H1 (cell line): Measurements from ENCODE around the gene TMEM258. TPM values are rescaled to one million over a fixed set of nuclear protein-coding genes. Genes with fewer than 3 reads are reported as not detected.

Experiments used
- CTCF ChIA-PET: fragments of 300-600 bp; sonication (Branson Sonifier 250); formaldehyde crosslinking; loops from one replicate; lab custom pipeline; 2021; ENCODE audit not compliant: partially characterized antibody; lab: Charles Lee
- POLR2A ChIA-PET: fragments of 300-600 bp; sonication (Branson Sonifier 250); formaldehyde crosslinking; loops from one replicate; lab custom pipeline; 2021; ENCODE audit warnings: inconsistent platforms; ENCODE audit not compliant: partially characterized antibody; lab: Charles Lee
- DNase-seq, 2 experiments: peaks; one replicate each; pipeline versions ENCODE4 v3.0.0 to v3.0.0-alpha.2; 2010 to 2022; ENCODE audit warnings: low spot score in 2 of 2, low read depth in 1 of 2, mixed read lengths in 1 of 2
- FAIRE-seq: peaks from 2 replicates; lab custom pipeline; 2011; peaks lifted over from hg19 to GRCh38; lab: Jason Lieb, UNC
- H2AFZ ChIP-seq: 2 replicates; pipeline ENCODE4 v1.8.1; 2012; ENCODE audit warnings: low read length, inconsistent platforms
- H2AK5ac ChIP-seq: 2 replicates; pipeline ENCODE4 v1.6.1; 2013; ENCODE audit warnings: low read depth, low read length
- H2BK120ac ChIP-seq: replicated peaks from 2 replicates; pipeline ENCODE3; 2013; ENCODE audit warnings: low read depth, low read length, inconsistent platforms
- H2BK12ac ChIP-seq: 2 replicates; pipeline ENCODE4 v1.6.1; 2013; ENCODE audit warnings: low read depth, low read length
- H2BK15ac ChIP-seq: 2 replicates; pipeline ENCODE4 v1.6.1; 2013; ENCODE audit warnings: low read length
- H2BK20ac ChIP-seq: 2 replicates; pipeline ENCODE4 v1.6.1; 2013; ENCODE audit warnings: low read length
- H2BK5ac ChIP-seq: 2 replicates; pipeline ENCODE4 v1.6.1; 2013; ENCODE audit warnings: low read depth, low read length
- H3K14ac ChIP-seq: 2 replicates; pipeline ENCODE4 v1.6.1; 2013; ENCODE audit warnings: inconsistent platforms; ENCODE audit not compliant: insufficient read length
- H3K18ac ChIP-seq: 2 replicates; pipeline ENCODE4 v1.6.1; 2013; ENCODE audit warnings: low read length; ENCODE audit errors: extremely low read depth
- H3K23ac ChIP-seq: 2 replicates; pipeline ENCODE4 v1.6.1; 2013; ENCODE audit warnings: inconsistent platforms; ENCODE audit not compliant: insufficient read length
- H3K23me2 ChIP-seq: 2 replicates; pipeline ENCODE4 v1.6.1; 2013; ENCODE audit warnings: low read depth, low read length
- H3K27ac ChIP-seq: 2 replicates; pipeline ENCODE4 v1.6.1; 2011; ENCODE audit warnings: low read depth, low read length, inconsistent platforms
- H3K27me3 ChIP-seq, 4 experiments: replicated peaks in 1 of 4; 1 replicate in 1 of 4; 2 replicates in 3 of 4; pipeline versions ENCODE4 v1.6.1 to v1.8.1; 2011 to 2013; ENCODE audit warnings: low read length in 3 of 4, mild to moderate bottlenecking in 3 of 4, inconsistent platforms in 2 of 4, mixed read lengths in 2 of 4, moderate library complexity in 1 of 4; ENCODE audit not compliant: control insufficient read depth in 3 of 4, insufficient read depth in 3 of 4; ENCODE audit errors: extremely low read depth in 1 of 4
- H3K36me3 ChIP-seq, 4 experiments: 2 replicates each; pipeline versions ENCODE4 v1.6.1 to v1.8.1; 2011 to 2013; ENCODE audit warnings: mild to moderate bottlenecking in 4 of 4, low read length in 3 of 4, moderate library complexity in 2 of 4, control low read depth in 1 of 4, inconsistent platforms in 1 of 4; ENCODE audit not compliant: insufficient read depth in 4 of 4, control insufficient read depth in 2 of 4
- H3K4ac ChIP-seq: replicated peaks from 2 replicates; pipeline ENCODE3; 2013; ENCODE audit warnings: low read length, low read depth, mixed read lengths, inconsistent platforms; ENCODE audit not compliant: insufficient read length
- H3K4me1 ChIP-seq, 4 experiments: replicated peaks in 1 of 4; 1 replicate in 1 of 4; 2 replicates in 3 of 4; pipeline versions ENCODE4 v1.6.1 to v1.8.1; 2011 to 2013; ENCODE audit warnings: low read length in 3 of 4, inconsistent platforms in 2 of 4, mixed read lengths in 1 of 4; ENCODE audit not compliant: insufficient read depth in 4 of 4, control insufficient read depth in 3 of 4
- H3K4me2 ChIP-seq, 2 experiments: 2 replicates each; pipeline versions ENCODE4 v1.6.1 to v1.8.1; 2011 to 2013; ENCODE audit warnings: low read depth in 2 of 2, low read length in 2 of 2, control low read depth in 1 of 2, inconsistent platforms in 1 of 2, mild to moderate bottlenecking in 1 of 2; ENCODE audit not compliant: insufficient read depth in 1 of 2
- H3K4me3 ChIP-seq, 4 experiments: fragments of 200-600, 300-600 bp in 1 of 4; sonication (generic), shearing (Covaris generic), sonication (Bioruptor Twin) in 1 of 4; 2 replicates each; pipeline versions ENCODE4 v1.5.1 to v1.8.1; 2011 to 2016; ENCODE audit warnings: low read length in 4 of 4, low read depth in 3 of 4, control low read depth in 2 of 4, inconsistent platforms in 2 of 4, mild to moderate bottlenecking in 2 of 4, mixed read lengths in 1 of 4, moderate library complexity in 1 of 4; ENCODE audit not compliant: insufficient read depth in 2 of 4; ENCODE audit errors: extremely low read depth in 1 of 4
- H3K56ac ChIP-seq: replicated peaks from 2 replicates; pipeline ENCODE3; 2013; ENCODE audit warnings: low read depth, mild to moderate bottlenecking, mixed read lengths, low read length, inconsistent platforms; ENCODE audit not compliant: insufficient read length
- H3K79me1 ChIP-seq: 2 replicates; pipeline ENCODE4 v1.6.1; 2013; ENCODE audit warnings: low read depth, low read length, control low read depth
- H3K79me2 ChIP-seq, 2 experiments: 2 replicates each; pipeline versions ENCODE4 v1.6.1 to v1.8.1; 2012 to 2013; ENCODE audit warnings: low read length in 2 of 2, mild to moderate bottlenecking in 2 of 2, inconsistent platforms in 1 of 2; ENCODE audit not compliant: insufficient read depth in 2 of 2, control insufficient read depth in 1 of 2
- H3K9ac ChIP-seq, 4 experiments: replicated peaks in 1 of 4; 1 replicate in 1 of 4; 2 replicates in 3 of 4; pipeline versions ENCODE4 v1.6.1 to v1.8.1; 2011 to 2013; ENCODE audit warnings: low read depth in 3 of 4, low read length in 3 of 4, control low read depth in 2 of 4, mild to moderate bottlenecking in 2 of 4, moderate library complexity in 2 of 4, inconsistent platforms in 1 of 4; ENCODE audit errors: extremely low read depth in 1 of 4
- H3K9me3 ChIP-seq, 2 experiments: 2 replicates each; pipeline versions ENCODE4 v1.6.1 to v1.8.1; 2012 to 2013; ENCODE audit warnings: mild to moderate bottlenecking in 2 of 2, moderate library complexity in 2 of 2, control low read depth in 1 of 2, inconsistent platforms in 1 of 2, low read depth in 1 of 2, low read length in 1 of 2, mixed read lengths in 1 of 2; ENCODE audit not compliant: insufficient read depth in 2 of 2
- H4K20me1 ChIP-seq, 2 experiments: replicated peaks in 1 of 2; 2 replicates each; pipeline versions ENCODE3 to v1.8.1; 2011 to 2013; ENCODE audit warnings: inconsistent platforms in 2 of 2, low read length in 2 of 2, mild to moderate bottlenecking in 1 of 2; ENCODE audit not compliant: insufficient read depth in 2 of 2, control insufficient read depth in 1 of 2
- H4K5ac ChIP-seq: 2 replicates; pipeline ENCODE4 v1.6.1; 2013; ENCODE audit warnings: low read length, low read depth, mixed read lengths, inconsistent platforms; ENCODE audit not compliant: insufficient read length
- H4K8ac ChIP-seq: 2 replicates; pipeline ENCODE4 v1.8.0; 2013; ENCODE audit warnings: mild to moderate bottlenecking, moderate library complexity, low read length, inconsistent platforms; ENCODE audit not compliant: insufficient read depth; ENCODE audit errors: extremely low read depth
- H4K91ac ChIP-seq: replicated peaks from 2 replicates; pipeline ENCODE3; 2013; ENCODE audit warnings: low read length, mixed read lengths, inconsistent platforms; ENCODE audit not compliant: insufficient read length
- CBX5 ChIP-seq: fragments of 300-800, 300-1000 bp; sonication (generic); IDR thresholded peaks from 2 replicates; pipeline ENCODE4 v1.7.1; 2016; ENCODE audit warnings: antibody characterized with exemption, low read length, low read depth
- CHD2 ChIP-seq: IDR thresholded peaks from 2 replicates; pipeline ENCODE4 v1.6.1; 2012; ENCODE audit warnings: low read length, improper control_type of control experiment
- EZH2 ChIP-seq: fragments of 200-600 bp; sonication (generic); IDR thresholded peaks from 2 replicates; pipeline ENCODE4 v1.7.1; 2012; ENCODE audit warnings: low read depth, mild to moderate bottlenecking, moderate library complexity, low read length, inconsistent platforms; ENCODE audit not compliant: severe bottlenecking
- JUN ChIP-seq: IDR thresholded peaks from 2 replicates; pipeline ENCODE4 v1.6.1; 2011; ENCODE audit warnings: low read depth, mild to moderate bottlenecking, improper control_type of control experiment, low read length
- KDM1A ChIP-seq: fragments of 200-600, 300-600 bp; sonication (generic); IDR thresholded peaks from 2 replicates; pipeline ENCODE4 v1.7.1; 2016; ENCODE audit warnings: mild to moderate bottlenecking, low read length, borderline replicate concordance
- KDM5A ChIP-seq: fragments of 200-600 bp; IDR thresholded peaks from 2 replicates; pipeline ENCODE4 v1.7.1; 2012; ENCODE audit warnings: mild to moderate bottlenecking, low read length, inconsistent platforms, mixed read lengths
- PHF8 ChIP-seq: fragments of 200-600 bp; sonication (generic); conservative IDR thresholded peaks from 2 replicates; pipeline ENCODE4 v1.7.1; 2012; ENCODE audit warnings: low read depth, mild to moderate bottlenecking, inconsistent platforms, low read length, moderate library complexity
- RAD21 ChIP-seq, 2 experiments: IDR thresholded peaks in 1 of 2; conservative IDR thresholded peaks in 1 of 2; 2 replicates each; pipeline ENCODE4 v1.6.1; 2011; ENCODE audit warnings: low read depth in 2 of 2, low read length in 2 of 2, improper control_type of control experiment in 1 of 2, inconsistent platforms in 1 of 2, mild to moderate bottlenecking in 1 of 2, moderate library complexity in 1 of 2
- RXRA ChIP-seq: IDR thresholded peaks from 2 replicates; pipeline ENCODE4 v1.6.1; 2011; ENCODE audit warnings: low read depth, mild to moderate bottlenecking, low read length, moderate library complexity; ENCODE audit not compliant: insufficient read depth
- SAP30 ChIP-seq: fragments of 300-600 bp; sonication (generic); IDR thresholded peaks from 2 replicates; pipeline ENCODE4 v1.7.1; 2012; ENCODE audit warnings: low read length, moderate library complexity, mild to moderate bottlenecking, inconsistent platforms; ENCODE audit not compliant: insufficient read depth, insufficient replicate concordance
- SIX5 ChIP-seq: IDR thresholded peaks from 2 replicates; pipeline ENCODE4 v1.6.1; 2011; ENCODE audit warnings: mild to moderate bottlenecking, low read depth, low read length
- TCF12 ChIP-seq: IDR thresholded peaks from 2 replicates; pipeline ENCODE4 v1.6.1; 2011; ENCODE audit warnings: low read depth, mild to moderate bottlenecking, low read length
- WGBS, 2 experiments: shearing (Covaris generic) in 1 of 2; methylation state at CpG; one replicate each; pipeline versions ENCODE4 v1.1.6 to v1.1.7; 2013 to 2015; ENCODE audit warnings: low lambda C conversion rate in 2 of 2, mixed read lengths in 2 of 2, inconsistent platforms in 1 of 2, low coverage in 1 of 2, missing lambda C conversion rate in 1 of 2; ENCODE audit not compliant: insufficient replicate concordance in 2 of 2, insufficient coverage in 1 of 2, insufficient read length in 1 of 2; ENCODE audit errors: extremely low coverage in 1 of 2, missing lambda C conversion rate in 1 of 2; 5-methylcytosine and 5-hydroxymethylcytosine counted together
- polyA plus RNA-seq, 7 experiments: library from polyadenylated mRNA; depleted of rRNA in 3 of 7; stranded (reverse) in 5 of 7; unstranded in 2 of 7; fragments of >200 nt in 5 of 7; fragments of 200-250 nt in 2 of 7; gene quantifications; 1 replicate in 5 of 7; 2 replicates in 1 of 7; 4 replicates in 1 of 7; pipeline versions ENCODE4 v1.2.1 to v1.2.3, GENCODE V29; 2011 to 2013; ENCODE audit warnings: missing spikeins in 2 of 7, mixed read lengths in 2 of 7
- total RNA-seq: library from RNA; stranded (reverse); fragmentation: NEBNext Ultra II Directional; extraction: Animal tissue kit (Norgen Biotek cat#: 25700); gene quantifications from 2 replicates; pipeline ENCODE4 v1.2.1, GENCODE V29; 2021

Gene TMEM258
- total and polyA plus RNA-seq, 2 of the 8 experiments (the other 6 are each of a cell fraction or from before 2014, with no cell fraction given): 186 to 759 TPM

- no peak overlapping the region for H3K4me2 ChIP-seq
- WGBS, 2 experiments: 88% methylated on average over 21 of the region's 26 CpGs; no CpG with 5 or more reads in 1 of the 2 experiments
- no peak for DNase-seq
- H2AK5ac ChIP-seq: no peak overlapping the region
- H3K23me2 ChIP-seq: no peaks in the 10 kb centered on the region
- H4K20me1 ChIP-seq: no peaks in the 10 kb centered on the region
- no peaks in the 10 kb centered on the region for H3K9me3 ChIP-seq
- H4K8ac ChIP-seq: no peak overlapping the region; the same call in 1 of the 2 replicates
- no peak overlapping the region for H3K18ac ChIP-seq
- no peak overlapping the region for H2BK5ac ChIP-seq
- no peaks in the 10 kb centered on the region for H3K27me3 ChIP-seq
- no peak overlapping the region for H3K23ac ChIP-seq
- H3K79me2 ChIP-seq: no peaks in the 10 kb centered on the region
- no peak overlapping the region for H4K5ac ChIP-seq
- H3K4me3 ChIP-seq: no peak overlapping the region
- H3K4ac ChIP-seq: no peak overlapping the region
- H2BK20ac ChIP-seq: no peak overlapping the region
- H2AFZ ChIP-seq: no peak overlapping the region
- H3K27ac ChIP-seq: no peak overlapping the region
- H3K9ac ChIP-seq: no peak overlapping the region
- no peak for FAIRE-seq
- no peaks in the 10 kb centered on the region for H3K36me3 ChIP-seq
- no peak overlapping the region for H4K91ac ChIP-seq
- ChIA-PET POLR2A (interaction anchor here (0.6 to 2.2 kb wide), 6 partner anchors 18 to 50 kb away, joined by 3 to 8 read pairs (median 4); partner anchors contain the start of genes FEN1 and TMEM258), CTCF (interaction anchor here (1.0 to 5.3 kb wide), 15 partner anchors 8 to 136 kb away, joined by 3 to 38 read pairs (median 8); partner anchors contain the start of gene MYRF)
- no peak overlapping the region for H3K56ac ChIP-seq
- no peaks in the 10 kb centered on the region for H3K79me1 ChIP-seq
- H3K4me1 ChIP-seq: peaks cover 0 to 21% (median 13%) of the 10 kb centered on the region in 4 experiments; a peak in 6 of 7 replicates
- H2BK12ac ChIP-seq: 0 out of 2 replicates have a peak overlapping the region, but pooled peaks have one; percentile 27
- H3K14ac ChIP-seq: no peak overlapping the region
- no peak overlapping the region for H2BK15ac ChIP-seq
- no peak overlapping the region for H2BK120ac ChIP-seq
- TF ChIP-seq KDM5A (no peak), SAP30 (no peak), TCF12 (no peak), RXRA (no peak), RAD21 (IDR thresholded peaks at IDR 0.05 in 1 of 2, conservative IDR thresholded peaks at IDR 0.05 in 1 of 2; ENCODE audit: low read depth in 2 of 2, low read length in 2 of 2) (no peak), PHF8 (no peak), JUN (no peak), CHD2 (no peak), EZH2 (no peak), SIX5 (no peak), KDM1A (no peak), CBX5 (no peak)
Measured at GRCh38 chr11:61765550-61766253, 26.7 kb downstream of the TMEM258 start.
